MM.1S (cell line): ENCODE results near the gene GULP1.

ENCODE experiments used
- DNase-seq: peaks from one replicate; pipeline ENCODE4 v3.0.0-alpha.2; 2015
- H2AFZ ChIP-seq: fragments of 300-600 bp; sonication (generic); 2 replicates; pipeline ENCODE4 v1.6.0; 2016; ENCODE audit warnings: antibody characterized with exemption, low read length
- H3F3A ChIP-seq: fragments of 300-600 bp; sonication (generic); 2 replicates; pipeline ENCODE4 v1.6.1; 2016; ENCODE audit warnings: mild to moderate bottlenecking, antibody characterized with exemption, low read length, moderate library complexity, mixed read lengths; ENCODE audit not compliant: insufficient read depth
- H3K27ac ChIP-seq: fragments of 300-600 bp; sonication (generic); 2 replicates; pipeline ENCODE4 v1.5.1; 2016; ENCODE audit warnings: mild to moderate bottlenecking, low read length
- H3K27me3 ChIP-seq: fragments of 300-600 bp; sonication (generic); replicated peaks from 2 replicates; pipeline ENCODE4 v1.6.0; 2016; ENCODE audit warnings: low read length; ENCODE audit not compliant: insufficient read depth
- H3K36me3 ChIP-seq: fragments of 300-600 bp; sonication (generic); replicated peaks from 2 replicates; pipeline ENCODE4 v1.6.1; 2016; ENCODE audit warnings: mild to moderate bottlenecking, low read length, mixed read lengths; ENCODE audit not compliant: insufficient read depth
- H3K4me1 ChIP-seq: fragments of 300-600 bp; sonication (generic); 2 replicates; pipeline ENCODE4 v1.6.1; 2016; ENCODE audit warnings: low read length, mixed read lengths
- H3K4me2 ChIP-seq: fragments of 300-600 bp; sonication (generic); 2 replicates; pipeline ENCODE4 v1.6.0; 2016; ENCODE audit warnings: low read depth, low read length
- H3K4me3 ChIP-seq: fragments of 300-600 bp; sonication (generic); 2 replicates; pipeline ENCODE4 v1.5.1; 2016; ENCODE audit warnings: low read length, mixed read lengths
- H3K79me2 ChIP-seq: fragments of 300-600 bp; sonication (generic); 2 replicates; pipeline ENCODE4 v1.6.1; 2016; ENCODE audit warnings: mixed run types, low read length, mixed read lengths
- H3K9ac ChIP-seq: fragments of 300-600 bp; sonication (generic); 2 replicates; pipeline ENCODE4 v1.6.1; 2016; ENCODE audit warnings: low read length, mixed read lengths
- H3K9me2 ChIP-seq: fragments of 300-600 bp; sonication (generic); replicated peaks from 2 replicates; pipeline ENCODE4 v1.6.1; 2016; ENCODE audit warnings: mild to moderate bottlenecking, low read length, mixed read lengths; ENCODE audit not compliant: insufficient read depth
- H3K9me3 ChIP-seq: fragments of 300-600 bp; sonication (generic); replicated peaks from 2 replicates; pipeline ENCODE4 v1.6.1; 2016; ENCODE audit warnings: mild to moderate bottlenecking, low read length, mixed read lengths; ENCODE audit not compliant: insufficient read depth
- H4K20me1 ChIP-seq: fragments of 300-600 bp; sonication (generic); 2 replicates; pipeline ENCODE4 v1.6.1; 2016; ENCODE audit warnings: mild to moderate bottlenecking, low read length, moderate library complexity, mixed read lengths; ENCODE audit not compliant: insufficient read depth
- EZH2 ChIP-seq: fragments of 300-600 bp; sonication (generic); optimal IDR thresholded peaks from 2 replicates; pipeline ENCODE3; 2017; ENCODE audit warnings: low read depth, mild to moderate bottlenecking, antibody characterized with exemption, low read length, mixed read lengths
- EZH2phosphoT487 ChIP-seq: fragments of 300-600 bp; sonication (generic); IDR thresholded peaks from 2 replicates; pipeline ENCODE4 v1.6.1; 2018; ENCODE audit warnings: antibody characterized with exemption, low read length
- TF ChIP-seq, protein P1 (sequence below): fragments of 300-600 bp; sonication (generic); IDR thresholded peaks from 2 replicates; pipeline ENCODE4 v1.5.1; 2016; ENCODE audit warnings: antibody characterized with exemption, low read length, mixed read lengths

Gene GULP1

DNA sequence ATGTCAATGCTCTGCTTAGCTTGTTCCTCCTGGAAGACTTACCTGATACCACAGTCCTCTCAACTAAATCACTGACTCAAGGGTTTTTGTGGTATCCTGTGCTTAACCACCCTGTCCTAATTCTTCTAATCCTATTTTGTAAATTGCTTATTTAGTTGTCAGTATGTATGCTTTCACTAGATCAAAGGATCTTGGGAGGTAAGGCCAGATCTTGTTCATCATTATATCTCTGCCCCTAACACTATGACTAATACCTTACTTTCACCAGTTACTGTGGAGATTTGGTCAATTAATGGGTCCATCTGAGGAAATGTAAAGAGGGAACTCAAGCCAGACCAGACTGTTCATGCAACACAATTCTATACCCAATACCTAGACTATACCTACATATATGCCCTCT is 203.2 kb downstream of the GULP1 start:
- Histone ChIP-seq H4K20me1 (no peaks in the 10 kb centered on the region), H3K4me2 (no peak overlapping the region), H3K36me3 (no peaks in the 10 kb centered on the region), H3K4me3 (no peak overlapping the region), H3F3A (no peaks in the 10 kb centered on the region), H3K79me2 (no peaks in the 10 kb centered on the region), H3K9ac (no peak overlapping the region), H2AFZ (no peak overlapping the region), H3K4me1 (no peaks in the 10 kb centered on the region), H3K27me3 (no peaks in the 10 kb centered on the region), H3K27ac (no peak overlapping the region), H3K9me2 (no peaks in the 10 kb centered on the region), H3K9me3 (no peaks in the 10 kb centered on the region)
- TF ChIP-seq EZH2 (no peak), EZH2phosphoT487 (no peak)
- TF ChIP-seq, protein P1, sequence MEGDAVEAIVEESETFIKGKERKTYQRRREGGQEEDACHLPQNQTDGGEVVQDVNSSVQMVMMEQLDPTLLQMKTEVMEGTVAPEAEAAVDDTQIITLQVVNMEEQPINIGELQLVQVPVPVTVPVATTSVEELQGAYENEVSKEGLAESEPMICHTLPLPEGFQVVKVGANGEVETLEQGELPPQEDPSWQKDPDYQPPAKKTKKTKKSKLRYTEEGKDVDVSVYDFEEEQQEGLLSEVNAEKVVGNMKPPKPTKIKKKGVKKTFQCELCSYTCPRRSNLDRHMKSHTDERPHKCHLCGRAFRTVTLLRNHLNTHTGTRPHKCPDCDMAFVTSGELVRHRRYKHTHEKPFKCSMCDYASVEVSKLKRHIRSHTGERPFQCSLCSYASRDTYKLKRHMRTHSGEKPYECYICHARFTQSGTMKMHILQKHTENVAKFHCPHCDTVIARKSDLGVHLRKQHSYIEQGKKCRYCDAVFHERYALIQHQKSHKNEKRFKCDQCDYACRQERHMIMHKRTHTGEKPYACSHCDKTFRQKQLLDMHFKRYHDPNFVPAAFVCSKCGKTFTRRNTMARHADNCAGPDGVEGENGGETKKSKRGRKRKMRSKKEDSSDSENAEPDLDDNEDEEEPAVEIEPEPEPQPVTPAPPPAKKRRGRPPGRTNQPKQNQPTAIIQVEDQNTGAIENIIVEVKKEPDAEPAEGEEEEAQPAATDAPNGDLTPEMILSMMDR: no peak
- DNase-seq: no peak

DNA sequence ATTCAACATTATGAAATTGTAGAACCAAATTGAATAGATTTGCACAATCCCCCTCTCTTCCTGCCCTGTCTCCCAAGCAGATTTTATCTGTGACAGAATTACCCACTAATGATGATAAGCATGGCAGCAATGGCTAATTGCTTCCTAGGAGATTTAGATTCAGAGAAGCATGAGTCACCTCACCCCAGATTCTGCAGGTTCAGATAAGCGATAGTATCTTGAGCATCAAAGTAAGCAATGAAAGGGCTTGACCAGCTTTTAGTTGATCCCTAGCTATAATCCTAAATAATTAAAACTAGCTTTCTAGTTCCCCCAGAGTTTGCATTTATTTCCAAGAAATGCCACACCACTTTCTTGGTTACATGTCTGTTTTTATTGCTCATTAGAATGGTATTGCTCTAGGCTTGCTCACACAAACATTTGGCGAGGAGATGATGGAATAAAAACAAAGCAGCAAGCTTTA is 204.3 kb downstream of the GULP1 start:
- H2AFZ ChIP-seq: no peak overlapping the region
- no peaks in the 10 kb centered on the region for H3K4me1 ChIP-seq
- H3K79me2 ChIP-seq: no peaks in the 10 kb centered on the region
- H3K27ac ChIP-seq: no peak overlapping the region
- H3K27me3 ChIP-seq: no peaks in the 10 kb centered on the region
- H3K9ac ChIP-seq: no peak overlapping the region
- H3F3A ChIP-seq: no peaks in the 10 kb centered on the region
- DNase-seq: no peak
- TF ChIP-seq EZH2 (no peak), EZH2phosphoT487 (no peak)
- H3K4me2 ChIP-seq: no peak overlapping the region
- H3K4me3 ChIP-seq: no peak overlapping the region
- H3K36me3 ChIP-seq: no peaks in the 10 kb centered on the region
- no peaks in the 10 kb centered on the region for H3K9me3 ChIP-seq
- H4K20me1 ChIP-seq: no peaks in the 10 kb centered on the region
- no peaks in the 10 kb centered on the region for H3K9me2 ChIP-seq

DNA sequence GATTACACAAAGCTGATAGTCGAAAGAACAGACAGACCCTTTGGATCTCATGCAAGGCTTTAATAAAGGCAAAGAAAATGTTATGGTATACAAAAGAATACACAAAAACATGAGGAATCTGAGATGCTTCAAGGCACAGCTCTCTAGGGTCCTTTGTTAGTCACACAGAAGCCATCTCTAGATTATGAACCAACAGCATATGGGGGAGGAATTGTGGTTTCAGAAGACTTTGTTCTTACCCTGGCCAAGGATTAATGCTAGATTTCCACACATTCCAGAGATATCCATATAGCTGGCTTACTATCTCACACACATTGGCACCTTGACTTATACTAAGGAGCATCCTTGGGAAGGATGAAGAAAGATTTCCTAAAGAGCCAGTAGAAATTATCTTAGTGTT is 206.1 kb downstream of the GULP1 start:
- Histone ChIP-seq H3K36me3 (no peaks in the 10 kb centered on the region), H3K9me2 (no peaks in the 10 kb centered on the region), H3K27ac (no peak overlapping the region), H3K4me2 (no peak overlapping the region), H3K27me3 (no peaks in the 10 kb centered on the region), H3K79me2 (no peaks in the 10 kb centered on the region), H3F3A (no peaks in the 10 kb centered on the region), H3K9ac (no peak overlapping the region), H4K20me1 (no peaks in the 10 kb centered on the region), H3K4me3 (no peak overlapping the region), H3K9me3 (no peaks in the 10 kb centered on the region), H2AFZ (no peak overlapping the region), H3K4me1 (no peaks in the 10 kb centered on the region)
- DNase-seq: no peak
- TF ChIP-seq EZH2phosphoT487 (no peak), EZH2 (no peak)
- TF ChIP-seq, protein P1: no peak

DNA sequence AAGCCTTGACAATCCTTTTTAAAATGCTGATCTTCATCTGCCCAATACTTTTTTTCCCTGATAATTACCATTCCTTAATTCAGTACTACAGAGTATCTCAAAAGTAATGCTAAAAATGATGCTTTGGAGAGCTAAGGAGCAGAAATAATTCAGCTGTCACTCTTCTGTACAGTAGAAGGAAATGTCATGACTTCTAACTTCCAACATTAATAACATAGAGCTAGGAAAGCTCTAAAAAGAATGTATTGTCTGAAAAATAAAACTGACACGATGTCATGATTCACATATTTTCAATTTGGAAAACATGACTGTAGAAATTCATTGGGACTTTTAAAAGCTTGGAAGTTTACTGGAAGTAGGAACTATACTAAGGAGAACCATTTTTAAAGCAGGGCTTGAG is 212.3 kb downstream of the GULP1 start:
- Histone ChIP-seq H2AFZ (no peak overlapping the region), H3K4me3 (no peak overlapping the region), H3F3A (no peaks in the 10 kb centered on the region), H3K79me2 (no peaks in the 10 kb centered on the region), H3K27me3 (no peaks in the 10 kb centered on the region), H4K20me1 (no peaks in the 10 kb centered on the region), H3K36me3 (no peaks in the 10 kb centered on the region), H3K9me2 (no peaks in the 10 kb centered on the region), H3K9me3 (no peaks in the 10 kb centered on the region), H3K9ac (no peak overlapping the region), H3K4me1 (no peaks in the 10 kb centered on the region), H3K27ac (no peak overlapping the region), H3K4me2 (no peak overlapping the region)
- no peak for DNase-seq
- no peak for TF ChIP-seq EZH2
- TF ChIP-seq, protein P1: no peak
- no peak for TF ChIP-seq EZH2phosphoT487
